MCF 10A (cell line): Measurements from ENCODE around the gene TRIM44. TPM values are rescaled to one million over a fixed set of nuclear protein-coding genes. Genes with fewer than 3 reads are reported as not detected.

Experiments used
- Bru-seq: library from RNA; stranded (reverse); fragments of 400-500 nt; gene quantifications from one replicate; lab custom pipeline; 2021; lab: Mats Ljungman, UMichigan
- BruChase-seq, 2 experiments: library from RNA; stranded (reverse); fragments of 400-500 nt; gene quantifications; one replicate each; lab custom pipeline; 2021; lab: Mats Ljungman, UMichigan
- BruUV-seq: library from RNA; stranded (reverse); fragments of 400-500 nt; replicated peaks from 2 replicates; lab custom pipeline; 2021; lab: Mats Ljungman, UMichigan
- CTCF ChIA-PET: fragments of 300-600 bp; sonication (Branson Sonifier 250); formaldehyde crosslinking; extraction: SDS; loops from one replicate; lab custom pipeline; 2021; ENCODE audit warnings: antibody characterized with exemption, inconsistent platforms; lab: Yijun Ruan, JAX
- POLR2A ChIA-PET: fragments of 300-600, 350-650 bp; sonication (Branson Sonifier 250); formaldehyde crosslinking; extraction: SDS; loops from one replicate; lab custom pipeline; 2020; ENCODE audit warnings: antibody characterized with exemption, inconsistent platforms; lab: Yijun Ruan, JAX
- DNase-seq: peaks from one replicate; pipeline ENCODE4 v3.0.0-alpha.2; 2018; ENCODE audit not compliant: unreplicated experiment
- H3K27ac Mint-ChIP-seq: one replicate; pipeline ENCODE4 v1.8.0; 2022; ENCODE audit warnings: mild to moderate bottlenecking, low read depth, mixed read lengths; ENCODE audit not compliant: unreplicated experiment
- H3K27me3 Mint-ChIP-seq: one replicate; pipeline ENCODE4 v1.8.0; 2022; ENCODE audit warnings: mixed read lengths; ENCODE audit not compliant: insufficient read depth, unreplicated experiment
- H3K36me3 Mint-ChIP-seq: one replicate; pipeline ENCODE4 v1.8.0; 2022; ENCODE audit warnings: mild to moderate bottlenecking, moderate library complexity, mixed read lengths; ENCODE audit not compliant: insufficient read depth, unreplicated experiment
- H3K4me1 Mint-ChIP-seq: one replicate; pipeline ENCODE4 v1.8.0; 2022; ENCODE audit warnings: mixed read lengths; ENCODE audit not compliant: insufficient read depth, unreplicated experiment
- H3K4me3 Mint-ChIP-seq: one replicate; pipeline ENCODE4 v1.8.0; 2022; ENCODE audit warnings: mild to moderate bottlenecking, moderate library complexity, mixed read lengths; ENCODE audit not compliant: unreplicated experiment
- H3K9me3 Mint-ChIP-seq: one replicate; pipeline ENCODE4 v1.8.0; 2022; ENCODE audit warnings: mixed read lengths; ENCODE audit not compliant: unreplicated experiment
- CTCF ChIP-seq: fragments of 200-600 bp; IDR thresholded peaks from one replicate; pipeline ENCODE4 v1.8.0; 2022; ENCODE audit warnings: antibody characterized with exemption, mild to moderate bottlenecking; ENCODE audit not compliant: unreplicated experiment
- intact Hi-C: fragments of 100-400 bp; cut with micrococcal nuclease; formaldehyde crosslinking; loops from 2 replicates; pipeline ENCODE4 v1.14.1; 2022
- long read RNA-seq: library from polyadenylated mRNA; stranded (forward); transcript quantifications from one replicate; pipeline ENCODE4 v2.0.0, GENCODE V29; 2022
- total RNA-seq: library from RNA; stranded (reverse); gene quantifications from 2 replicates; pipeline ENCODE4 v1.2.3, GENCODE V29; 2022

The TRIM44 gene, protein sequence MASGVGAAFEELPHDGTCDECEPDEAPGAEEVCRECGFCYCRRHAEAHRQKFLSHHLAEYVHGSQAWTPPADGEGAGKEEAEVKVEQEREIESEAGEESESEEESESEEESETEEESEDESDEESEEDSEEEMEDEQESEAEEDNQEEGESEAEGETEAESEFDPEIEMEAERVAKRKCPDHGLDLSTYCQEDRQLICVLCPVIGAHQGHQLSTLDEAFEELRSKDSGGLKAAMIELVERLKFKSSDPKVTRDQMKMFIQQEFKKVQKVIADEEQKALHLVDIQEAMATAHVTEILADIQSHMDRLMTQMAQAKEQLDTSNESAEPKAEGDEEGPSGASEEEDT
- total RNA-seq (98.5 and 103 TPM in 2 replicates), Bru-seq, nascent RNA (percentile 91 among the genes with signal in this experiment), BruChase-seq, experiment 1, labeled RNA remaining after a 6-hour chase (percentile 86 among the genes with signal in this experiment), BruChase-seq, experiment 2, labeled RNA remaining after a 2-hour chase (percentile 87 among the genes with signal in this experiment)
- long read RNA-seq, full-length matches to known transcripts: 322 of 360 reads
- long read RNA-seq, partial matches to known transcripts: 2 of 360 reads
- long read RNA-seq, other reads (novel, unspliced or antisense): 36 of 360 reads

DNA sequence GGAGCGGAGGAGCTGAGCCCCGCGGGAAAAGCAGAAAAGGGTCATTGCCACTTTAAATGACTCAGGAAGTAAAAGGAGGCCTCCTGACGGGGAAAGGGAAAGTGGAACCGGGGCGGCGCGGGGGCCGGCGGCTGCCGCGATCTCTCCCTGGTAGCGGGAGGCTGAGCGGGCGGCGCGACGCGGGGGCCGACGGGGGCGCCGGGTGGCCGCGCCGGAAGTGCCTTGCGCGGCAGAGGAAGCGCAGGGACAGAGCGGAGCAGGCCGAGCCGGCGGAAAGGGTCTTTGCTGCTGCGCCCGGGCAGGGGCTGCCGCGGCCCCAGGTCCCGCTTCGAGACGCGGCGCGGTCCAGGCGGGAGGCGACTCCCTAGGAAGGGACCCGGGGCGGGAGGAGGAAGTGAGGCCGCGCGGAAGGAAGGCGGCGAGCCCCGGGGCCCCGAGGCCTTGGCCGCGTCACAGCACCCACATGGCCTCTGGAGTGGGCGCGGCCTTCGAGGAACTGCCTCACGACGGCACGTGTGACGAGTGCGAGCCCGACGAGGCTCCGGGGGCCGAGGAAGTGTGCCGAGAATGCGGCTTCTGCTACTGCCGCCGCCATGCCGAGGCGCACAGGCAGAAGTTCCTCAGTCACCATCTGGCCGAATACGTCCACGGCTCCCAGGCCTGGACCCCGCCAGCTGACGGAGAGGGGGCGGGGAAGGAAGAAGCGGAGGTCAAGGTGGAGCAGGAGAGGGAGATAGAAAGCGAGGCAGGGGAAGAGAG, at the start of gene TRIM44:
Gene TRIM44 (plus strand): TSS at position 127 of the 759 bp plus-strand sequence. CDS start 337 bp downstream, at position 464.
- peak within 1 kb of the TSS; percentile 100 for H3K4me3 Mint-ChIP-seq
- no TSS peak for BruUV-seq
- no peak for TF ChIP-seq CTCF
- CTCF ChIA-PET: interaction anchor here (0.6 to 0.8 kb wide), 3 partner anchors 20 to 289 kb away, joined by 3 to 5 read pairs (median 4); no protein-coding TSS in a partner anchor
- intact Hi-C loops: loop anchor here (1.0 to 5.0 kb wide), 4 partner anchors 40 to 159 kb away; partner anchors contain the start of gene FJX1
- POLR2A ChIA-PET: interaction anchor here (0.6 to 5.2 kb wide), 16 partner anchors 8 to 436 kb away, joined by 3 to 69 read pairs (median 4); partner anchors contain the start of gene FJX1
- H3K9me3 Mint-ChIP-seq: peaks cover 20% of the 10 kb centered on the region
- H3K27ac Mint-ChIP-seq: peak within 1 kb of the TSS; percentile 100
- H3K4me1 Mint-ChIP-seq: peaks cover 25% of the 10 kb centered on the region
- peaks cover 16% of the 10 kb centered on the region for H3K36me3 Mint-ChIP-seq
- H3K27me3 Mint-ChIP-seq: no peaks in the 10 kb centered on the region
- peak; percentile 84 for DNase-seq

GRCh38 chr11:35614939-35615569, 47.5 kb upstream of the TRIM44 start:
- no peaks in the 10 kb centered on the region for H3K9me3 Mint-ChIP-seq
- no peak for TF ChIP-seq CTCF
- H3K27me3 Mint-ChIP-seq: no peaks in the 10 kb centered on the region
- intact Hi-C loops: loop anchor here (2.0 to 5.0 kb wide), 8 partner anchors 128 to 877 kb away; partner anchors contain the start of gene LDLRAD3
- no TSS peak for BruUV-seq
- peaks cover 5% of the 10 kb centered on the region for H3K4me1 Mint-ChIP-seq
- DNase-seq: peak; percentile 25
- no peak overlapping the region for H3K4me3 Mint-ChIP-seq
- no peak overlapping the region for H3K27ac Mint-ChIP-seq
- POLR2A ChIA-PET: interaction anchor here (0.6 to 1.3 kb wide), 5 partner anchors 47 to 651 kb away, joined by 3 to 4 read pairs (median 3); no protein-coding TSS in a partner anchor
- H3K36me3 Mint-ChIP-seq: peaks cover 7% of the 10 kb centered on the region
- CTCF ChIA-PET: interaction anchor here (0.6 to 3.2 kb wide), 20 partner anchors 9 to 864 kb away, joined by 3 to 30 read pairs (median 3); no protein-coding TSS in a partner anchor

GRCh38 chr11:35615921-35616900, 46.4 kb upstream of the TRIM44 start:
- H3K9me3 Mint-ChIP-seq: no peaks in the 10 kb centered on the region
- BruUV-seq: no TSS peak
- H3K27me3 Mint-ChIP-seq: no peaks in the 10 kb centered on the region

More at GRCh38 chr11:35615921-35616900, 46.4 kb upstream of the TRIM44 start:
- H3K27ac Mint-ChIP-seq: no peak overlapping the region
- intact Hi-C loops: loop anchor here (1.0 to 5.0 kb wide), 10 partner anchors 129 to 876 kb away; partner anchors contain the start of gene LDLRAD3
- H3K4me1 Mint-ChIP-seq: peaks cover 11% of the 10 kb centered on the region
- TF ChIP-seq CTCF: peak; percentile 44
- peaks cover 18% of the 10 kb centered on the region for H3K36me3 Mint-ChIP-seq
- CTCF ChIA-PET: interaction anchor here (0.6 to 3.2 kb wide), 34 partner anchors 10 to 863 kb away, joined by 3 to 30 read pairs (median 4); no protein-coding TSS in a partner anchor
- DNase-seq: peak; percentile 67
- POLR2A ChIA-PET: interaction anchor here (0.6 to 1.3 kb wide), 5 partner anchors 48 to 649 kb away, joined by 3 to 4 read pairs (median 3); no protein-coding TSS in a partner anchor
- H3K4me3 Mint-ChIP-seq: no peak overlapping the region
